GOT3 (cell line): Measurements from ENCODE around the gene SREK1.

Source experiments
- DNase-seq: peaks from one replicate; lab custom pipeline; 2025; ENCODE audit warnings: mixed read lengths; lab: John Stamatoyannopoulos, UW

Gene SREK1

DNA sequence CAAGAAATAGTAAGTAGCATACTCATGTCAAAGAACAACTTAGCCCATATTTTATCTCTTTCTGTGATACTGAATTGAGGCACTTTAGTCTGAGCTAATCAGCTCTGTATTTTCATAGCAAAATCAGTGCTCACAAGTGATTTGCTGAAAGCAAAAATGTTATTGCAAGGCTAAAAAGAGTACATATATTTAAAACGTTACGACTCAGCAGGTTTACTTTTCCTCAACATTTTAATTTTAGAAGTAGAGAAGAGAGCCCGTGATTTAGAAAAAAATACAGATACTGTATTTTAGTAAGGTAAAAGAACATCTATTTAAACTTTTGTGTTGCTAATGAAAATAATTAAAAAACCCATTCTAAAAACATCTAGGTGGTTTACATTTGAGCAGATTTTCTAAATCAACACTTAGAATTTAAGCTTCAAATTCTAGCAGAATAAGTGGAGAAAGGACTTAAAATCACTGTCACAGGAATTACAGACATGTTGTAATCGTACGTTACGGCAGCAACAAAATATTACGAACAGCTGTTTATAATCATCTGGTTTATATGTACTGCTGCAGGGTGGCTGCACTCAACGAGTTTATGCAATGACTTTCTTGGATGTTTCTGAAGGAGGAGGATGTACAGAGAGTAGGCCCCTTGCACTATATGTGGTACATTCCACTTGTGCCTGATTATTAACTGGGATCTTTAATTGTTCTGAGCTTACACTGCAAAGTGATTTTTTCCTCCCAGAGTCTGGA lies 20.1 kb downstream of the SREK1 start:
- no peak for DNase-seq

DNA sequence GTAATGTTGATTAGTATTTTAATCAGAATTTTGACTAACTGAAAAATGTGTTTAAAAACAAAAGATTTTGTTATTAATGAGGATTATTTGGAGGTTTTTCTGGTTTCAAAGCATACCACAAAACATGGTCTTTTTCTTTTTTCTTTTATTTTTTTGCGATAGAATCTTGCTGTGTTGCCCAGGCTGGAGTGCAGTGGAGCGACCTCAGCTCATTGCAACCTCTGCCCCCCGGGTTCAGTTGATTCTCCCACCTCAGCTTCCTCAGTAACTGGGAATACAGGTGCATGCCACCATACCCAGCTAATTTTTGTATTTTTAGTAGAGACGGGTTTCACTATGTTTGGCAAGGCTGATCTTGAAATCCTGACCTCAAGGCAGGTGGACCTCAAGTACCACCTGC lies 24.1 kb downstream of the SREK1 start:
- DNase-seq, result no peak

GRCh38 chr5:66169534-66169933 lies 25.4 kb downstream of the SREK1 start:
- no peak for DNase-seq

GRCh38 chr5:66170195-66170919 lies 26.3 kb downstream of the SREK1 start:
- DNase-seq, result no peak

DNA sequence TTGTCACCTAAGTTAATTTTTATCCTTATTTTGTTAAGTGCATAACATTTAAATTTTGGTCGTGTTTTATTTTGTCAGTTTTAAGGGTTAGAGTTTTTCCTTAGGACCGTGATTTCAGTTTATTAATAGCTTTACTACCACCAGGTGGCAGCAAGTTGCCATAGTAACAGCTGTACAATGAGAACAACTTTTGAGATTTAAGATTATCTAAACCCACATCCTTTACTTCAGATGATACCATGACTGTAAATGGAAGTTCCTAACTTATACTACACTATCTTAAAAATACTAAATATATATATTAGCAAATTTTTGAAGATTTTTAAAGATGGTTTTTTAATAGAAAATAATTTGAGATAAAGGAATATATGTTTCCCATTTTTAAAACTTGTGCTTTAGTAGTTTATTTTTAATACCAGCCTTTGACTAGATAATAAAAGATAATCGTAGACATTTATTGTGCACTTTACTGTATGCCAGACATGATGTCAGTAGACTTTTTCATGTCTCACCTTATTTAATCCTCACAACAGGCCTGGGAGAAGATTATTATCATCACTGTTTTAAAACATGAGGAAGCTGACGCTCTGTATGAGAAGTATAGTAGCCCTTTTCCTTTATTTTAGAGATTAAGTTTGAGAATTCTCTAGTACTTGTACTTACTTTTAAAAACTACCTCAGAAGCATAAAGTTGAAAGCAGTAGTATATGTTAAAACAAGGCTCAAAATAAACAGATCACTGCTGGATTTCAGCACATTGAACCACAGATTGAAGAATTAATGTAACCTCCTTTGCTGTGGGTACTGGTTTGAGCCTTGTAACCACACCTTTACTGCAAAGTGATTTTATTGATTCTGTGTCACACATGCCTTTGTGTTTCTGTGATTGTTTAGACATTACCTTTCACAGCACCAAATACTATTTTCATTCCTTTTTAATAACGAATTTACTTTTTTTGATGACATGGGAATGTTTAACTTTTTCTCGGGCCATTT lies 27.5 kb downstream of the SREK1 start:
- DNase-seq, result no peak

- no peak for DNase-seq
Measured at GRCh38 chr5:66174338-66174737, 30.2 kb downstream of the SREK1 start.

DNA sequence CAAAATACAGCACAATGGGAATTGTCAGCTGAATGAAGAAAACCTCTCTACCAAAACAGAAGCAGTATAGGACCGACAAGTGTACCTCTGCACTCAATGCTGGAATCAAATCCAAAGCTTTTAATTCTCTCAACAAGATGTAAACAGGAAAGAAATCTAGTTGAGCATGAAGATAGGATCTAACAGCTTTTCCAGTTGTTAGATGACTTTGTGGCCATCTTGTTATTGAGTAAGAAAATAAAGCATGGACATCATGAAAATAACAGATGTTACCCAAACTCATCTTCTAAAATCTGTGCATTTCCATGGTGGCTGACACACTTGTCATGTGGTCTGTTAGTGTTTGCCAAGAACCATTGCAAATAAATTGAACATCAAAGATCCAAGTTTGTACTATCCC lies 34.7 kb downstream of the SREK1 start:
- no peak for DNase-seq

DNA sequence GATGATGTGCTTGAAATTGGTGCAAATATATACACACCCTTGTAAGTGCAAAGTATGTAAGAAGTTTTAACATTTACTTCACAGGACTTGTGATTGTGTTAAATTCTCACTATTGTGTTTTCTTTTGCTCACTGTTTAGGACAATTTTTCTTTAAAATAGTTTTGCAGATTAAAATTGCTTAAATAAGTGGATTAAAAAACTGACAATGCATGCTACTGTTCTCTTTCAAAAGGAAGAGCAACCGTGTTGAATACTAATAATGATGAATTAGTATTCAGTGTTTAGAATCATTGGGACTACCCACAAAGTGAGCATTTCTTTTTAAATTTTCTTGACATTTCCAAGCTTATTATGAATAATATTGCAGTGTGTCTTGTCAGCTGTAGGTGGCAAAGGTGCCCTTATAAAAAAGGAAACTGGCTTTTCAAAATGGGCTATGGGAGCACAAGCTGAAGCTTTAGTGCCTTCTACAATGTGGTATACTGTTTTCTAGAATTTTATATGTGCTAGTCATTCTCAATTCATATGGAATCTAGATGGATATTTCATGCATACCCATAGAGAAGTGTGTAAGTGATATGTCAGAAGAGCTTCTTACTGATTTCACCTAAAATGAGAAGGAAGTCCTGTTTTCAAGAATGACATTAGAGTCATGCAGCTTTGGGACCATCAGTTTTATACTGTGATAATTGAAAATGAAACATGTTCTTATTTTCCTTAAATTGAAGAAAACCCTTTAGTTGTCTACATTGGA lies 35.4 kb downstream of the SREK1 start:
- no peak for DNase-seq

GRCh38 chr5:66180282-66181155 lies 36.4 kb downstream of the SREK1 start:
- DNase-seq, result no peak

- DNase-seq, result no peak
Measured at GRCh38 chr5:66186108-66186507, 42.0 kb downstream of the SREK1 start.

DNA sequence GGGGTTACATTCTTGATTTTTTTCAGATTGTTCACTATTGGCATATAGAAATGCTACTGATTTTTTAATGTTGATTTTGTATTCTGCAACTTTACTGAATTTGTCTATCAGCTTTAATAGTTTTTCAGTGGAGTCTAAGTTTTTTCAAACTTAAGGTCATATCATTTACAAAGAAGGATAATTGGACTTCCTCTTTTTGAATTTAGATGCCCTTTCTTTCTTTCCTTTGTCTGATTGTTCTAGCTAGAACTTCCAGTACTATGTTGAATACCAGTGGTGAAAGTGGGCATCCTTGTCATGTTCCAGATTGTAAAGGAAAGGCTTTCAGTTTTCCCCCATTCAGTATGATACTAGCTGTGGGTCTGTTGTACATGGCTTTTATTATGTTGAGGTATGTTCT lies 49.3 kb downstream of the SREK1 start:
- no peak for DNase-seq

- DNase-seq, result no peak
Measured at GRCh38 chr5:66197764-66198405, 53.8 kb downstream of the SREK1 start.

DNA sequence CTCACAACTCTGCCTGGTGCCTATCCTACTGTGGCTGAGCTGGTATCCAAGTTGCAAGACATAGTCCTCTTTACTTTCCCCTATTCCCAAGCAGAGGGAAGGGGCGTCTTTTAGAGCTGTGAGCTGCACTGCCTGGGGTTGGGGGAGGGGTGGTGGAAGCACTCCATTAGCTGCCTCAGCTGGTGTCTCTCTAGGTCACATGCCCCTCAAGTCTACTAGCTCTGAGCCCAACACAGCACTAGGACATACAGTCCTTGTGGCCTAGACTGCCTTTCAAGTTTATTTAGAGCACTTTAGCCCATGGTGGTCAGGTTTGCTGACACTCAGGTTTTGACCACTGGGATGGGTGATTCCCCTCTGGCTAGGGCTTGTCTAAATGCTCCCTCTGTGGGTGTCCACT lies 54.7 kb downstream of the SREK1 start:
- DNase-seq, result no peak

GRCh38 chr5:66203531-66203930 lies 59.4 kb downstream of the SREK1 start:
- no peak for DNase-seq

GRCh38 chr5:66206465-66206864 lies 62.4 kb downstream of the SREK1 start:
- DNase-seq, result no peak

- no peak for DNase-seq
Measured at GRCh38 chr5:66207800-66208561, 63.9 kb downstream of the SREK1 start.

GRCh38 chr5:66209350-66209749 lies 65.2 kb downstream of the SREK1 start:
- no peak for DNase-seq

DNA sequence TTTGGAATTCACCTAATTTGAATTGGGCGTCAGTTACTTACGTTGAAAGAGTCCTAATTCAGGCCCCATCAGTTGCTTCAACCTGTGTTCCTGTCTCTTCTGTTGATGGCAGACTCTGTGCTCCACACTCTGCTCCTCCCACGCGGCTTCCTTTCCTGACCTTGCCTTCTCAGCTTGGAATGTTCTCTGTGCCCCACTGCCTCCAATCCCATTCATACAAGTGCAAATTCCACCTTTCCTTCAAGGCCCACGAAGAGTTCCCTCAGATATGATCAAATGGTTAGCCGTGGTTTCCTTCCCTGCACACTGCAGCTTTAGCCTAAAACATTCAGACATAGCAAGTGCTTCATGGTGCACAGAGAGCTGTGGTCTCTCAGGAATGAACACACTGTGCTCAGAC lies 65.7 kb downstream of the SREK1 start:
- no peak for DNase-seq

GRCh38 chr5:66213533-66213932 lies 69.4 kb downstream of the SREK1 start:
- DNase-seq, result no peak
